Smooth muscle cell (in vitro differentiated cells): ENCODE data around the gene MELTF. TPM values are rescaled to one million over a fixed set of nuclear protein-coding genes. Genes with fewer than 3 reads are reported as not detected.
"Not testable (repeated sequence)": the region's sequence is repeated elsewhere in the genome, so short reads cannot be mapped to it uniquely, and the experiment has no call there.

ENCODE experiments used
- DNase-seq: peaks from one replicate; lab custom pipeline; 2025; ENCODE audit not compliant: unreplicated experiment; lab: John Stamatoyannopoulos, UW
- H2AFZ ChIP-seq: fragments of 200-600 bp; sonication (generic); 2 replicates; pipeline ENCODE4 v1.6.0; 2016; ENCODE audit warnings: antibody characterized with exemption, low read depth, mild to moderate bottlenecking
- H3F3A ChIP-seq: fragments of 200-600 bp; sonication (generic); 2 replicates; pipeline ENCODE4 v1.6.0; 2017; ENCODE audit warnings: antibody characterized with exemption, low read depth
- H3K27ac ChIP-seq: fragments of 200-600 bp; sonication (generic); 2 replicates; pipeline ENCODE4 v1.5.1; 2016; ENCODE audit warnings: low read depth, mild to moderate bottlenecking
- H3K27me3 ChIP-seq: fragments of 200-600 bp; sonication (generic); 2 replicates; pipeline ENCODE4 v1.6.1; 2016; ENCODE audit warnings: low read depth, mild to moderate bottlenecking
- H3K36me3 ChIP-seq: fragments of 200-600 bp; sonication (generic); 2 replicates; pipeline ENCODE4 v1.5.1; 2016; ENCODE audit warnings: low read depth
- H3K4me1 ChIP-seq: fragments of 200-600 bp; sonication (generic); 2 replicates; pipeline ENCODE4 v1.5.1; 2016; ENCODE audit warnings: low read depth
- H3K4me2 ChIP-seq: fragments of 200-600 bp; sonication (generic); 2 replicates; pipeline ENCODE4 v1.6.0; 2016; ENCODE audit warnings: mild to moderate bottlenecking
- H3K4me3 ChIP-seq: fragments of 200-600 bp; sonication (generic); 2 replicates; pipeline ENCODE4 v1.5.1; 2016; ENCODE audit warnings: mild to moderate bottlenecking
- H3K79me2 ChIP-seq: fragments of 200-600 bp; sonication (generic); 2 replicates; pipeline ENCODE4 v1.6.0; 2016; ENCODE audit warnings: low read depth, mild to moderate bottlenecking
- H3K9ac ChIP-seq: fragments of 200-600 bp; sonication (generic); 2 replicates; pipeline ENCODE4 v1.6.0; 2016; ENCODE audit warnings: low read depth
- H3K9me3 ChIP-seq: fragments of 200-600 bp; sonication (generic); replicated peaks from 2 replicates; pipeline ENCODE4 v1.5.1; 2016; ENCODE audit warnings: low read depth
- H4K20me1 ChIP-seq: fragments of 200-600 bp; sonication (generic); 2 replicates; pipeline ENCODE4 v1.6.0; 2016; ENCODE audit warnings: low read depth
- CTCF ChIP-seq: fragments of 200-600 bp; sonication (generic); IDR thresholded peaks from 2 replicates; pipeline ENCODE4 v1.5.1; 2017; ENCODE audit warnings: borderline replicate concordance, mild to moderate bottlenecking, antibody characterized with exemption; ENCODE audit not compliant: insufficient read depth, poor library complexity, severe bottlenecking
- WGBS: methylation state at CpG from one replicate; pipeline ENCODE4 v1.1.7; 2016; ENCODE audit warnings: low lambda C conversion rate; 5-methylcytosine and 5-hydroxymethylcytosine counted together
- polyA plus RNA-seq: library from polyadenylated mRNA; unstranded; fragments of >200 nt; fragmentation: Nextera tagmentation; extraction: Ambion mirVana; gene quantifications from 2 replicates; pipeline ENCODE4 v1.2.1, GENCODE V29; 2016
- total RNA-seq: library from RNA; depleted of rRNA; stranded (reverse); fragments of >200 nt; gene quantifications from 2 replicates; pipeline ENCODE4 v1.2.3, GENCODE V29; 2014

The MELTF gene
- total and polyA plus RNA-seq, 2 experiments from 2014 or later = 3.7 to 8.6 TPM

DNA sequence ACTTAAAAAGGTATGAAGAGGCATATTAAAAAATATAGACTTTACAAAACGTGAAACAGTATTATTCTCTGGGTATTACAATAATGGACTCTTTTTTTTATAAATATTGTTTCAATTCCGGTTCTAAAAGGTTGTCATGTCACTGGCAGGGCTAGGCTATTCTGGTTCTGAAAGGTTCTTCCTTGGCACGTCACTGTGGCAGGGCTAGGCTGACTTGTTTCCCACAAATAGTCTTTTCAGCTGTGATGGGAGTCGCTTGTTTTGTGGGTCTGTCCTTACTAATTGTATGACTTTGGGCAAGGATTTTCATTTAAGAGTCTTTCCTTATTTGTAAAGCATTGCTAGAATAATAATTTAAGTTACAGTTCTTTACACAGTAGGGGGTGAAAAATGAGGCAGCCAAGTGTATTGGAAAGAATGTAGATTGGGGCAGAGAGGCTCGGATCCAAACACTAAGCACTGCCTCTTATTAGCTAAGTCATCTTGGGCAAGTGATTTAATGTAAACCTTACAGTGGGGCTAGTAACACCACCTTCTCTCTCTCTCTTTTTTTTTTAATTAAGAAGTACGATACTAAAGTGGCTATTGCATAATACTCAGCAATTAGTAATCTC lies 12.4 kb upstream of the MELTF start:
- no peak overlapping the region for H3K27ac ChIP-seq
- H3F3A ChIP-seq = no peaks in the 10 kb centered on the region
- H3K4me1 ChIP-seq = no peaks in the 10 kb centered on the region
- no peaks in the 10 kb centered on the region for H3K27me3 ChIP-seq
- no peak overlapping the region for H3K4me2 ChIP-seq
- H3K79me2 ChIP-seq = no peaks in the 10 kb centered on the region
- H3K9ac ChIP-seq = no peak overlapping the region
- no peaks in the 10 kb centered on the region for H3K9me3 ChIP-seq
- no peak for DNase-seq
- TF ChIP-seq CTCF = no peak
- H2AFZ ChIP-seq = no peak overlapping the region
- peaks cover 10% of the 10 kb centered on the region for H3K36me3 ChIP-seq
- no peaks in the 10 kb centered on the region for H4K20me1 ChIP-seq
- WGBS = 92% methylated on average over 6 of the region's 6 CpGs
- no peak overlapping the region for H3K4me3 ChIP-seq

- Histone ChIP-seq H3K4me3 (no peak overlapping the region), H3K36me3 (peaks cover 10% of the 10 kb centered on the region), H4K20me1 (no peaks in the 10 kb centered on the region), H3K27ac (no peak overlapping the region), H3K4me2 (no peak overlapping the region), H3F3A (no peaks in the 10 kb centered on the region), H3K27me3 (no peaks in the 10 kb centered on the region), H3K9me3 (no peaks in the 10 kb centered on the region), H3K9ac (no peak overlapping the region), H3K4me1 (no peaks in the 10 kb centered on the region), H3K79me2 (no peaks in the 10 kb centered on the region), H2AFZ (no peak overlapping the region)
- 75% methylated on average over 4 of the region's 4 CpGs for WGBS
- no peak for TF ChIP-seq CTCF
- no peak for DNase-seq
Measured at GRCh38 chr3:197040658-197041057, 11.0 kb upstream of the MELTF start.

- peaks cover 3% of the 10 kb centered on the region for H3K36me3 ChIP-seq
- no peaks in the 10 kb centered on the region for H3K9me3 ChIP-seq
- no peak overlapping the region for H3K4me2 ChIP-seq
- TF ChIP-seq CTCF = no peak
- H3K9ac ChIP-seq = no peak overlapping the region
- WGBS = 86% methylated on average over 14 of the region's 14 CpGs
- no peak overlapping the region for H3K27ac ChIP-seq
- H3K27me3 ChIP-seq = no peaks in the 10 kb centered on the region
- H4K20me1 ChIP-seq = no peaks in the 10 kb centered on the region
- no peak overlapping the region for H3K4me3 ChIP-seq
- no peaks in the 10 kb centered on the region for H3K4me1 ChIP-seq
- no peaks in the 10 kb centered on the region for H3K79me2 ChIP-seq
- no peaks in the 10 kb centered on the region for H3F3A ChIP-seq
- no peak overlapping the region for H2AFZ ChIP-seq
- no peak for DNase-seq
Measured at GRCh38 chr3:197038679-197039462, 9.3 kb upstream of the MELTF start.

DNA sequence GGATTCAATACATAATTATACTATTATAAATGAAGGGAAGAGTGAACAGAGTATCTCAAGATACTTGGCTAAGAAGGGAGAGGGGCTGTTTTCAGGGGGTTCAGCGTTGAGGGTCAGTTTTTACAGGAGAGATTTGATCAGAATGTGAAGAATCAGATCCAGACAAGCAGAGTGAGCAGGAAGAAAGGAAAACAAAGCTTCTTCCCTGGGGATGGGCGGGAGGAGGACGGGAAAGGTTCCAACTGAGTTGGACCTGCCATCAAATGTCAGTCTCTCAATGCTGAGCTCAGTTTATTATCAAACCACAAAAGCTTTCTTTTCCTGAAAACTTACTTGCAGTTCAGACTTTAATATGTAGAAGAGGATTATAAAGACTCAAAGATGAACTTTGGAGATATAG lies 6.0 kb upstream of the MELTF start:
- Histone ChIP-seq H3K36me3 (no peaks in the 10 kb centered on the region), H3K79me2 (no peaks in the 10 kb centered on the region), H3K4me1 (no peaks in the 10 kb centered on the region), H3F3A (peaks cover 7% of the 10 kb centered on the region), H4K20me1 (no peaks in the 10 kb centered on the region), H3K27me3 (no peaks in the 10 kb centered on the region), H3K9ac (no peak overlapping the region), H3K27ac (no peak overlapping the region), H3K9me3 (no peaks in the 10 kb centered on the region), H3K4me3 (no peak overlapping the region), H3K4me2 (no peak overlapping the region), H2AFZ (no peak overlapping the region)
- TF ChIP-seq CTCF = no peak
- no peak for DNase-seq
- WGBS = 87% methylated on average over 3 of the region's 3 CpGs

GRCh38 chr3:197034778-197035177 lies 5.2 kb upstream of the MELTF start:
- not testable (repeated sequence) for H3K27me3 ChIP-seq, H3K4me1 ChIP-seq, H4K20me1 ChIP-seq, H3F3A ChIP-seq, H3K9ac ChIP-seq, H3K27ac ChIP-seq, DNase-seq, H2AFZ ChIP-seq, H3K4me3 ChIP-seq, H3K36me3 ChIP-seq, H3K4me2 ChIP-seq, H3K79me2 ChIP-seq, H3K9me3 ChIP-seq
- WGBS = 84% methylated on average over 5 of the region's 5 CpGs
